GM21717 (cell line): ENCODE results near the gene TBCD.

Experiments used
- ATAC-seq: cut with Tn5 transposase; IDR thresholded peaks from one replicate; pipeline ENCODE4 v1.9.1; 2021; ENCODE audit warnings: mild to moderate bottlenecking, moderate library complexity; ENCODE audit not compliant: unreplicated experiment

TBCD gene

GRCh38 chr17:82789806-82790205 is 37.9 kb downstream of the TBCD start:
- no peak for ATAC-seq

- ATAC-seq: no peak
These were observed 38.5 kb downstream of the TBCD start for GRCh38 chr17:82790391-82790790.

- no peak for ATAC-seq
These were observed 39.7 kb downstream of the TBCD start for GRCh38 chr17:82791532-82791931.

- no peak for ATAC-seq
These were observed 42.2 kb downstream of the TBCD start for GRCh38 chr17:82793974-82794630.

- ATAC-seq: no peak
These were observed 43.1 kb downstream of the TBCD start for GRCh38 chr17:82794781-82795482.

GRCh38 chr17:82795615-82796014 is 43.8 kb downstream of the TBCD start:
- no peak for ATAC-seq

GRCh38 chr17:82797061-82797460 is 45.2 kb downstream of the TBCD start:
- ATAC-seq: no peak

- no peak for ATAC-seq
These were observed 46.9 kb downstream of the TBCD start for GRCh38 chr17:82798752-82799151.

- no peak for ATAC-seq
These were observed 47.7 kb downstream of the TBCD start for GRCh38 chr17:82799591-82799990.

- no peak for ATAC-seq
These were observed 49.0 kb downstream of the TBCD start for GRCh38 chr17:82800885-82801284.

GRCh38 chr17:82801377-82801970 is 49.6 kb downstream of the TBCD start:
- ATAC-seq: no peak

GRCh38 chr17:82802075-82802780 is 50.4 kb downstream of the TBCD start:
- no peak for ATAC-seq

GRCh38 chr17:82803185-82803584 is 51.3 kb downstream of the TBCD start:
- ATAC-seq: no peak

GRCh38 chr17:82803606-82804005 is 51.7 kb downstream of the TBCD start:
- ATAC-seq: no peak

- no peak for ATAC-seq
These were observed 52.8 kb downstream of the TBCD start for GRCh38 chr17:82804442-82805191.

- ATAC-seq: no peak
These were observed 53.4 kb downstream of the TBCD start for GRCh38 chr17:82805254-82805653.

- no peak for ATAC-seq
These were observed 54.0 kb downstream of the TBCD start for GRCh38 chr17:82805823-82806222.

GRCh38 chr17:82806645-82807044 is 54.8 kb downstream of the TBCD start:
- ATAC-seq: no peak

- ATAC-seq: no peak
These were observed 55.2 kb downstream of the TBCD start for GRCh38 chr17:82807101-82807500.

- ATAC-seq: no peak
These were observed 55.7 kb downstream of the TBCD start for GRCh38 chr17:82807562-82807961.

GRCh38 chr17:82808006-82808405 is 56.1 kb downstream of the TBCD start:
- no peak for ATAC-seq
